Activated T-helper 1 cell treated with anti-CD3 and anti-CD28 coated beads, Interleukin-12 subunit alpha, Interleukin-12 subunit beta, Interleukin-2, Interleukin-4 antibody, amounts not matched to agents 30 ng/mL and 10 ng/mL and 1 ng/mL, durations not matched to agents 14 hours and 24 hours and 36 hours (primary cell): ENCODE measurements around the gene SURF2. TPM values are rescaled to one million over a fixed set of nuclear protein-coding genes. Genes with fewer than 3 reads are reported as not detected.
"Not testable (repeated sequence)": the region's sequence is repeated elsewhere in the genome, so short reads cannot be mapped to it uniquely, and the experiment has no call there.

Experiments
- DNase-seq: peaks from one replicate; pipeline ENCODE4 v3.0.0; 2021; ENCODE audit warnings: low spot score
- H3K27ac Mint-ChIP-seq: one replicate; pipeline ENCODE4 v1.8.0; 2021; ENCODE audit warnings: mild to moderate bottlenecking, mixed read lengths
- H3K27me3 Mint-ChIP-seq: one replicate; pipeline ENCODE4 v1.8.0; 2022; ENCODE audit warnings: mild to moderate bottlenecking, moderate library complexity, mixed read lengths; ENCODE audit not compliant: insufficient read depth
- H3K36me3 Mint-ChIP-seq: one replicate; pipeline ENCODE4 v1.8.0; 2021; ENCODE audit warnings: low read depth, mixed read lengths
- H3K4me1 Mint-ChIP-seq: one replicate; pipeline ENCODE4 v1.8.0; 2021; ENCODE audit warnings: low read depth, mixed read lengths
- H3K4me3 Mint-ChIP-seq: one replicate; pipeline ENCODE4 v1.8.0; 2021; ENCODE audit warnings: mild to moderate bottlenecking, moderate library complexity, mixed read lengths
- H3K9me3 Mint-ChIP-seq: one replicate; pipeline ENCODE4 v1.8.0; 2021; ENCODE audit warnings: mixed read lengths
- intact Hi-C: fragments of 100-400 bp; cut with micrococcal nuclease; formaldehyde crosslinking; loops from one replicate; pipeline ENCODE4 v1.15.1; 2024
- total RNA-seq: library from RNA; stranded (reverse); gene quantifications from 2 replicates; pipeline ENCODE4 v1.2.3, GENCODE V29; 2022

SURF2 gene
- total RNA-seq, 1 donor from 2014 or later: 28.6 TPM

GRCh38 chr9:133377280-133377679, 20.9 kb downstream of the SURF2 start:
- not testable (repeated sequence) for H3K27ac Mint-ChIP-seq, H3K27me3 Mint-ChIP-seq, DNase-seq, H3K9me3 Mint-ChIP-seq
- H3K4me3 Mint-ChIP-seq: peak overlapping the region; percentile 65
- peaks cover 14% of the 10 kb centered on the region for H3K36me3 Mint-ChIP-seq
- intact Hi-C loops: loop anchor here (2.0 to 10.0 kb wide), 2 partner anchors 30 to 1022 kb away; partner anchors contain the start of gene SETX
- H3K4me1 Mint-ChIP-seq: peaks cover 15% of the 10 kb centered on the region

- no peaks in the 10 kb centered on the region for H3K27me3 Mint-ChIP-seq
- H3K4me1 Mint-ChIP-seq: peaks cover 10% of the 10 kb centered on the region
- H3K36me3 Mint-ChIP-seq: peaks cover 11% of the 10 kb centered on the region
- no peak overlapping the region for H3K4me3 Mint-ChIP-seq
- no peak for DNase-seq
- intact Hi-C loops: loop anchor here (2.0 to 10.0 kb wide), 2 partner anchors 29 to 1023 kb away; partner anchors contain the start of gene SETX
- H3K9me3 Mint-ChIP-seq: no peaks in the 10 kb centered on the region
- no peak overlapping the region for H3K27ac Mint-ChIP-seq
Measured at GRCh38 chr9:133377721-133378216, 21.4 kb downstream of the SURF2 start.

- Mint-ChIP-seq H3K27ac (no peak overlapping the region), H3K4me1 (peaks cover 5% of the 10 kb centered on the region), H3K4me3 (no peak overlapping the region), H3K27me3 (no peaks in the 10 kb centered on the region), H3K9me3 (no peaks in the 10 kb centered on the region), H3K36me3 (peaks cover 7% of the 10 kb centered on the region)
- DNase-seq: no peak
- intact Hi-C loops: loop anchor here (10.0 kb wide), 1 partner anchor 1024 kb away; the partner anchor contains the start of gene SETX
Measured at GRCh38 chr9:133378408-133378962, 22.1 kb downstream of the SURF2 start.

- no peak overlapping the region for H3K27ac Mint-ChIP-seq
- intact Hi-C loops: loop anchor here (10.0 kb wide), 1 partner anchor 1025 kb away; the partner anchor contains the start of gene SETX
- H3K36me3 Mint-ChIP-seq: peaks cover 7% of the 10 kb centered on the region
- H3K9me3 Mint-ChIP-seq: no peaks in the 10 kb centered on the region
- H3K4me3 Mint-ChIP-seq: no peak overlapping the region
- no peaks in the 10 kb centered on the region for H3K27me3 Mint-ChIP-seq
- no peak for DNase-seq
- H3K4me1 Mint-ChIP-seq: peaks cover 5% of the 10 kb centered on the region
Measured at GRCh38 chr9:133379153-133380086, 23.1 kb downstream of the SURF2 start.

- no peak for DNase-seq
Measured at GRCh38 chr9:133380734-133381133, 24.4 kb downstream of the SURF2 start.

GRCh38 chr9:133382507-133383141, 26.3 kb downstream of the SURF2 start:
- Mint-ChIP-seq H3K9me3 (no peaks in the 10 kb centered on the region), H3K4me1 (no peaks in the 10 kb centered on the region), H3K36me3 (no peaks in the 10 kb centered on the region), H3K4me3 (no peak overlapping the region), H3K27ac (no peak overlapping the region), H3K27me3 (no peaks in the 10 kb centered on the region)
- intact Hi-C loops: no loop called here
- no peak for DNase-seq

More at GRCh38 chr9:133380734-133381133, 24.4 kb downstream of the SURF2 start:
- intact Hi-C loops: no loop called here
- Mint-ChIP-seq H3K27ac (no peak overlapping the region), H3K27me3 (no peaks in the 10 kb centered on the region), H3K9me3 (no peaks in the 10 kb centered on the region), H3K4me1 (no peaks in the 10 kb centered on the region), H3K4me3 (no peak overlapping the region), H3K36me3 (no peaks in the 10 kb centered on the region)

- Mint-ChIP-seq H3K27ac (no peak overlapping the region), H3K36me3 (no peaks in the 10 kb centered on the region), H3K9me3 (no peaks in the 10 kb centered on the region), H3K27me3 (no peaks in the 10 kb centered on the region), H3K4me3 (no peak overlapping the region), H3K4me1 (no peaks in the 10 kb centered on the region)
- intact Hi-C loops: no loop called here
- no peak for DNase-seq
Measured at GRCh38 chr9:133383438-133383837, 27.1 kb downstream of the SURF2 start.

GRCh38 chr9:133384736-133385321, 28.5 kb downstream of the SURF2 start:
- H3K27ac Mint-ChIP-seq: no peak overlapping the region
- DNase-seq: no peak
- no peaks in the 10 kb centered on the region for H3K4me1 Mint-ChIP-seq
- intact Hi-C loops: no loop called here
- no peaks in the 10 kb centered on the region for H3K36me3 Mint-ChIP-seq
- H3K27me3 Mint-ChIP-seq: no peaks in the 10 kb centered on the region
- no peaks in the 10 kb centered on the region for H3K9me3 Mint-ChIP-seq
- no peak overlapping the region for H3K4me3 Mint-ChIP-seq

- no peaks in the 10 kb centered on the region for H3K4me1 Mint-ChIP-seq
- H3K36me3 Mint-ChIP-seq: no peaks in the 10 kb centered on the region
- no peaks in the 10 kb centered on the region for H3K27me3 Mint-ChIP-seq
- intact Hi-C loops: no loop called here
- DNase-seq: no peak
- H3K4me3 Mint-ChIP-seq: no peak overlapping the region
- no peak overlapping the region for H3K27ac Mint-ChIP-seq
- no peaks in the 10 kb centered on the region for H3K9me3 Mint-ChIP-seq
Measured at GRCh38 chr9:133385452-133385851, 29.1 kb downstream of the SURF2 start.

GRCh38 chr9:133386338-133386737, 30.0 kb downstream of the SURF2 start:
- Mint-ChIP-seq H3K4me1 (no peaks in the 10 kb centered on the region), H3K9me3 (no peaks in the 10 kb centered on the region), H3K4me3 (no peak overlapping the region), H3K36me3 (no peaks in the 10 kb centered on the region), H3K27me3 (no peaks in the 10 kb centered on the region), H3K27ac (no peak overlapping the region)
- DNase-seq: no peak
- intact Hi-C loops: no loop called here

- Mint-ChIP-seq H3K4me3 (no peak overlapping the region), H3K36me3 (no peaks in the 10 kb centered on the region), H3K27ac (no peak overlapping the region), H3K9me3 (no peaks in the 10 kb centered on the region), H3K4me1 (no peaks in the 10 kb centered on the region), H3K27me3 (no peaks in the 10 kb centered on the region)
- intact Hi-C loops: no loop called here
- DNase-seq: no peak
Measured at GRCh38 chr9:133387680-133388079, 31.3 kb downstream of the SURF2 start.

GRCh38 chr9:133389025-133389557, 32.7 kb downstream of the SURF2 start:
- Mint-ChIP-seq H3K4me3 (no peak overlapping the region), H3K36me3 (no peaks in the 10 kb centered on the region), H3K4me1 (no peaks in the 10 kb centered on the region), H3K9me3 (no peaks in the 10 kb centered on the region), H3K27me3 (peaks cover 1% of the 10 kb centered on the region), H3K27ac (no peak overlapping the region)
- intact Hi-C loops: no loop called here
- DNase-seq: no peak
